GM12878 (cell line): ENCODE measurements around the gene CNOT11. TPM values are rescaled to one million over a fixed set of nuclear protein-coding genes. Genes with fewer than 3 reads are reported as not detected.
A peak's percentile ranks its signal among the peaks of the same experiment; 100 is the strongest.

Source experiments
- BACH1 ChIP-seq: fragments of 450-650 bp; IDR thresholded peaks from 2 replicates; pipeline ENCODE4 v1.6.1; 2017; ENCODE audit warnings: mild to moderate bottlenecking, borderline replicate concordance
- BCL11A ChIP-seq: IDR thresholded peaks from 2 replicates; pipeline ENCODE4 v1.6.1; 2011; ENCODE audit warnings: low read depth, low read length
- CBX3 ChIP-seq: fragments of 200-600 bp; sonication (generic); IDR thresholded peaks from 2 replicates; pipeline ENCODE4 v1.6.1; 2016; ENCODE audit warnings: low read depth, borderline replicate concordance
- CHD2 ChIP-seq: IDR thresholded peaks from 2 replicates; pipeline ENCODE4 v1.6.1; 2011; ENCODE audit warnings: low read depth, low read length, improper control_type of control experiment, borderline replicate concordance
- CREM ChIP-seq: IDR thresholded peaks from 2 replicates; pipeline ENCODE4 v1.6.1; 2014; ENCODE audit warnings: antibody characterized with exemption, low read depth
- EP300 ChIP-seq, 2 experiments: fragments of 150-350 bp in 1 of 2; IDR thresholded peaks; 2 replicates each; pipeline ENCODE4 v1.6.1; 2011 to 2012; ENCODE audit warnings: low read depth in 2 of 2, low read length in 2 of 2, borderline replicate concordance in 1 of 2, improper control_type of control experiment in 1 of 2, inconsistent platforms in 1 of 2; ENCODE audit not compliant: control insufficient read depth in 1 of 2
- ETV6 ChIP-seq, 2 experiments: fragments of 450-650 bp in 1 of 2; IDR thresholded peaks in 1 of 2; conservative IDR thresholded peaks in 1 of 2; 2 replicates each; pipeline ENCODE4 v1.6.1; 2014; ENCODE audit warnings: antibody characterized with exemption in 1 of 2, borderline replicate concordance in 1 of 2, low read depth in 1 of 2, mild to moderate bottlenecking in 1 of 2, moderate library complexity in 1 of 2
- FOXM1 ChIP-seq: IDR thresholded peaks from 2 replicates; pipeline ENCODE4 v1.6.1; 2012; ENCODE audit warnings: low read depth, mild to moderate bottlenecking, inconsistent platforms, low read length, moderate library complexity
- GABPA ChIP-seq: IDR thresholded peaks from 2 replicates; pipeline ENCODE4 v1.6.1; 2014; ENCODE audit warnings: antibody characterized with exemption, low read depth, mild to moderate bottlenecking, inconsistent platforms
- IKZF1 ChIP-seq: fragments of 450-650 bp; conservative IDR thresholded peaks from 2 replicates; pipeline ENCODE4 v1.6.1; 2017; ENCODE audit warnings: antibody characterized with exemption, mild to moderate bottlenecking
- IRF4 ChIP-seq: IDR thresholded peaks from 2 replicates; pipeline ENCODE4 v1.6.1; 2011; ENCODE audit warnings: low read depth, low read length
- JUNB ChIP-seq: IDR thresholded peaks from 2 replicates; pipeline ENCODE4 v1.6.1; 2016; ENCODE audit warnings: antibody characterized with exemption, mild to moderate bottlenecking
- JUND ChIP-seq: IDR thresholded peaks from 2 replicates; pipeline ENCODE4 v1.6.1; 2012; ENCODE audit warnings: low read depth, mild to moderate bottlenecking, low read length, improper control_type of control experiment, moderate library complexity
- MEF2B ChIP-seq: fragments of 450-650 bp; IDR thresholded peaks from 2 replicates; pipeline ENCODE4 v1.6.1; 2018; ENCODE audit warnings: mild to moderate bottlenecking, moderate library complexity; ENCODE audit not compliant: partially characterized antibody, poor library complexity, severe bottlenecking
- MTA2 ChIP-seq: fragments of 450-650 bp; IDR thresholded peaks from 2 replicates; pipeline ENCODE4 v1.6.1; 2016; ENCODE audit warnings: low read depth, mild to moderate bottlenecking, moderate library complexity
- NFIC ChIP-seq: IDR thresholded peaks from 2 replicates; pipeline ENCODE4 v1.6.1; 2012; ENCODE audit warnings: low read depth, mild to moderate bottlenecking, inconsistent platforms, low read length, moderate library complexity
- NR2F1 ChIP-seq: fragments of 450-650 bp; conservative IDR thresholded peaks from 2 replicates; pipeline ENCODE4 v1.6.1; 2017; ENCODE audit warnings: mild to moderate bottlenecking
- PRDM15 ChIP-seq: fragments of 450-650 bp; formaldehyde crosslinking; IDR thresholded peaks from 2 replicates; pipeline ENCODE4 v1.4.0; 2020; ENCODE audit warnings: mild to moderate bottlenecking, moderate library complexity
- RBBP5 ChIP-seq: fragments of 200-600 bp; sonication (generic); conservative IDR thresholded peaks from 2 replicates; pipeline ENCODE4 v1.6.1; 2016
- RFX5 ChIP-seq: IDR thresholded peaks from 2 replicates; pipeline ENCODE4 v1.6.1; 2011; ENCODE audit warnings: low read depth, low read length, improper control_type of control experiment
- RUNX3 ChIP-seq: IDR thresholded peaks from 2 replicates; pipeline ENCODE4 v1.6.1; 2012; ENCODE audit warnings: low read length, inconsistent platforms
- SKIL ChIP-seq: fragments of 450-650 bp; IDR thresholded peaks from 2 replicates; pipeline ENCODE4 v1.6.1; 2017; ENCODE audit warnings: mild to moderate bottlenecking, low read depth, inconsistent platforms; ENCODE audit not compliant: poor library complexity, severe bottlenecking
- STAT1 ChIP-seq: fragments of 450-650 bp; conservative IDR thresholded peaks from 2 replicates; pipeline ENCODE4 v1.6.1; 2014; ENCODE audit warnings: antibody characterized with exemption, mild to moderate bottlenecking
- TBL1XR1 ChIP-seq: IDR thresholded peaks from 2 replicates; pipeline ENCODE4 v1.6.1; 2012; ENCODE audit warnings: low read depth, low read length, improper control_type of control experiment
- ZNF217 ChIP-seq: fragments of 450-650 bp; IDR thresholded peaks from 2 replicates; pipeline ENCODE4 v1.6.1; 2017; ENCODE audit warnings: antibody characterized with exemption, mild to moderate bottlenecking
- ZZZ3 ChIP-seq: IDR thresholded peaks from 2 replicates; pipeline ENCODE4 v1.6.1; 2011; ENCODE audit warnings: low read depth; ENCODE audit not compliant: control insufficient read depth, insufficient read length
- polyA plus RNA-seq, 11 experiments: library from polyadenylated mRNA; depleted of rRNA in 4 of 11; unstranded in 6 of 11; stranded (reverse) in 5 of 11; fragments of >200 nt; fragmentation: Nextera tagmentation in 4 of 11; fragmentation: Illumina TruSeq in 1 of 11; extraction: Ambion mirVana in 4 of 11; extraction: Trizol in 1 of 11; gene quantifications; 1 replicate in 1 of 11; 2 replicates in 10 of 11; pipeline versions ENCODE4 v1.2.1 to v1.2.3, GENCODE V29; 2011 to 2016; ENCODE audit warnings: inconsistent platforms in 2 of 11, missing spikeins in 2 of 11, low read depth in 1 of 11
- total RNA-seq, 4 experiments: library from RNA; depleted of rRNA in 3 of 4; stranded (reverse); fragments of >200 nt in 3 of 4; fragmentation: Illumina TruSeq in 1 of 4; extraction: Trizol in 1 of 4; gene quantifications; 2 replicates each; pipeline versions ENCODE4 v1.2.1 to v1.2.3, GENCODE V29; 2013 to 2021

CNOT11 gene
- total and polyA plus RNA-seq, 10 of the 15 experiments (the other 5 are each of a cell fraction or from before 2014, with no cell fraction given): 10.8 to 111 (median 50.5) TPM

GRCh38 chr2:101272045-101272784, 19.5 kb downstream of the CNOT11 start (continued):
- TF ChIP-seq ETV6 (conservative IDR thresholded peaks at IDR 0.05 in 1 of 2, IDR thresholded peaks at IDR 0.05 in 1 of 2; ENCODE audit: borderline replicate concordance in 1 of 2, low read depth in 1 of 2) (peak in 1 of 2 experiments; percentile 25; a peak in 1 of 4 replicates), PRDM15 (CRISPR knock-in tag) (no peak), CBX3 (no peak), STAT1 (no peak), TBL1XR1 (0 out of 2 replicates have a peak, but pooled peaks have one; percentile 72), CHD2 (peak; percentile 47; the same call in 1 of the 2 replicates), RBBP5 (no peak), GABPA (peak; percentile 50; the same call in 1 of the 2 replicates), ZNF217 (peak; percentile 88), MTA2 (peak; percentile 90), ZZZ3 (no peak), NR2F1 (no peak), FOXM1 (peak; percentile 22; the same call in 1 of the 2 replicates), RUNX3 (peak; percentile 71), BCL11A (peak; percentile 67; the same call in 1 of the 2 replicates), CREM (peak; percentile 50; the same call in 1 of the 2 replicates), BACH1 (peak; percentile 63; the same call in 1 of the 2 replicates), EP300 (IDR thresholded peaks at IDR 0.05; ENCODE audit: borderline replicate concordance in 1 of 2, control insufficient read depth in 1 of 2, low read depth in 2 of 2, low read length in 2 of 2) (peak; percentile 46 to 74; a peak in 2 of 4 replicates), JUNB (peak; percentile 95), MEF2B (peak; percentile 23), SKIL (peak; percentile 72), IRF4 (peak; percentile 81; the same call in 1 of the 2 replicates), RFX5 (no peak), IKZF1 (no peak), NFIC (peak; percentile 66; the same call in 1 of the 2 replicates), JUND (peak; percentile 89)
